ENCODE measurements around the gene TFDP3.

The TFDP3 gene

GRCh38 chrX:133185119-133185518 is 33.0 kb downstream of the TFDP3 start:
- no peak for DNase-seq

DNA sequence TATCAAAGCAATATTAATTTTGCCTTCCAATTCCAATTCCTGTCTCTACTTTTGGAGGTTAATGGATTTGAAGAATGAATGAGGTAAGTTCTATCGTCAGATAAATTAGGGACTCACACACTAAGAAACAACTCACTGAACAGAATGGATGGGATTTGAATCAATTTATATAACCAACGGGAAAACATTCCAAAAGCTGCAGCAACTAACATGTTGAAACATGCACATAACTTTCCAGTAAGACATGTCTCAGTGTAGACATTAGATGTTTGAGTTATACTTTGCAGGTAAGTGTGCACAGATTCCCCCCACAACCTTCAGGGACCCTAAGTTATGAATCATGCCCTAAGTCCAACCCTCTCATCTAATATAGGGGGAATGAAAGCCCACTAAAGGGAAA is 34.3 kb downstream of the TFDP3 start:
- DNase-seq: no peak

GRCh38 chrX:133179500-133179899 is 38.7 kb downstream of the TFDP3 start:
- no peak for DNase-seq

DNA sequence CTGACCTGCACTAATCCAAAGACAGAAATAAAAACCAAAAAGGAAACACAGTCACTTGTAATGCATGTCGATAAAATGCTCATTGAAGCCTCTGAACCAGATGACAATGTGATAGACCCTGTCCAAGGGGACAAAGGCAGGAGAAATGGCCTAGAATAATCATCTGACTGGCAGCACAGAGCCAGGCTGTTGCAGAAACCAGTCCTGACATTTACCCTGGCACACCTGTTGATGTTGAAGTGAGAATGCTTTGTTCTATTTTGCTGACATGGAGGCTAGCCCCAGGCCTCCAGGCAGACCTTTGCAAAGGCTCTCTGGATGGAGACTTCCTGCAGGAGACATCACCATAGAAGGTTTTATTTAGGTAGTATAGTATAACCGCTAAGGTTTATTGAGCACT is 41.0 kb downstream of the TFDP3 start:
- peak; percentile 48 for DNase-seq

GRCh38 chrX:133175605-133176004 is 42.5 kb downstream of the TFDP3 start:
- no peak for DNase-seq

GRCh38 chrX:133175162-133175561 is 43.0 kb downstream of the TFDP3 start:
- no peak for DNase-seq

GRCh38 chrX:133171962-133172708 is 46.0 kb downstream of the TFDP3 start:
- DNase-seq: peak; percentile 33

All from RPMI8226 (cell line).